CMK (cell line): ENCODE results near the gene GOLIM4.
"Not testable (repeated sequence)": the region's sequence is repeated elsewhere in the genome, so short reads cannot be mapped to it uniquely, and the experiment has no call there.

Experiments
- DNase-seq: peaks from one replicate; pipeline ENCODE4 v3.0.0-alpha.2; 2010; ENCODE audit warnings: low read depth

GOLIM4 gene

DNA sequence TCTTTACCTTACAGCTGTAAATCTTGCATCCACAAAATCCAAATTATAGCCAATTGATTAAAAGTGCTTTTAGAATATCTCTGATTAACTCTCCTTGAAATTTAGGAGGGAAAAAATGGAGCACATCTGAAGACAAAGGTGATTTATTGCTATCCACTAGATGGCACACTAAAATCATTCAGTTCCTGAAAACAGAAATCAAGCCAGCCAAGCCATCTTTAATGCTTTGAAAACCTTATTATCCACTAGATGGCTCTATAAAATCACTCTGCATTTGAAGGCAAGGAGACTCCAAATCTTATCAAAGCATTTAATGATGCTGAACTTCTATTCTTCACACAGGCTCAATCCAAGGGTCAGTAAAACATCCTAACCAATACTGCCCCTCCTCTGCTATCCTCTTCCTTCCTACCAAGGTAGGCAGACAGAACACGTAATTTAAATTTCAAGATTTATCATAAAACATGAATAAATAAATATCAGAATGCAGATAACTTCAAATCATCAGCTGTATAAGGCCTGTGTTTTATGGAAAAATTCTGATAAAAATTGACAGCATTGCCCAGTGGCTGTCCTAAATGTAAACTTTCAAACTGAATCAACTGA, 48.4 kb downstream of the GOLIM4 start:
- DNase-seq = no peak

DNA sequence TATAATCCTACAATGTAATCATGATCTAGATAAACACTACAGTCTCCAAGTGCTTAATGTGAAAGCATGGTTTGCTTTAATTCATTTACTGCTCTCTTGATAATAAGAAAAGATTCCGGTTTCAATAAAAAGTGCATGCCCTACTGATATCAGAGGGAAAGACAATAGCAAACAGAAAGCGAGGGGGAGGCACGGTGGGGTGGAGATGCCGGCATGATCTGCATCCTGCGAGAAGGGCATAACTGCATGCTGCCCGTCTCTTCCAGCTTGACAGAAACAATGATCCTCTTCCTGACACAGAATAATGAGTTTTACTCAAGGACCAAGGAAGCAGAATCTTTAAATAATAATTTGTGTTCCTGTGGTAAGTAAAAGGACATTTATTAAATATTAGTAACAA, 51.7 kb downstream of the GOLIM4 start:
- DNase-seq = no peak

DNA sequence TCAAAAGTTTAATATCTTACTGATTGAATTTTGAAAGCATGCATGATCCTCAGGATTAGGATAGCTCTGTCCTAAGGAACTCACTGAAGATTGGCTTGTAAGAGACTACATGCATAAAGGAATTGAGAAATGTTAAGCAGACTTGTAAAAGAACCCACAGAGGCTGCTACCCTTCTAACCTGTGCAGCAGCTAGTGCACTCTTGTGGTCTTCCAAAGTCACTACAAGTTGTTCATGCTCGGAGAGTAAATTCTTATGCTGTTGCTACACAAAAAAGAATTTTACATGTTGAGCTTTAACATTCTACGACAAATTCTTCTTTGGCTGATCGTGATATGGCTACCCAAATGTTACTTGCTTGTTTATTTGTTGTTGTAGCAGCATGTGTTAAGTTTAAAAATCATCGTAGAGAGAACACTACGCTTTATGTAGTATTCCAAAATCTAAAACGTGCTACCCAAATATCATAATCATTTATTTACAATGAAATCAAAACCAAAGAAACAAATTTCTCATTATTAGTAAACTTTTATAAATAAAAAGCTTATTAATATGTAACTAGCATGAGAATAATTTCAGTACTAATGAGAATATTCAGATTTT, 55.0 kb downstream of the GOLIM4 start:
- no peak for DNase-seq

DNA sequence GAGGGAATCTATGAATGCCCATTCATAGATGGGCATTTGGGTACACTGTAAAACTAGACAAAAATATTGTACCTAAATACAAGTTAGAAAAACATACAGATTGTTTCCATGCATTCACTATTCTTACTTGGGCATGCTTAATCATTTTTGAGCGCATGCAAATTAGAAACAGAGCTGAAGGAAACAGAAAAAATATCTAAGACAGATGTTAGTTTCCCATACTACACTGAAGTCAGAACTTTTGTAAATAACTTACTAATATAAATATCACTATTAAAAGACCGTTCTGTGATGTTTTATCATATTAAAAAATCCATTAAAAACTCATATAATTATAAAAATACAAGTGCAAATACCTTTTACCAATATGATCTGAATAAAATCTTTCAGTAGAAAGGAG, 58.7 kb downstream of the GOLIM4 start:
- DNase-seq = no peak

DNA sequence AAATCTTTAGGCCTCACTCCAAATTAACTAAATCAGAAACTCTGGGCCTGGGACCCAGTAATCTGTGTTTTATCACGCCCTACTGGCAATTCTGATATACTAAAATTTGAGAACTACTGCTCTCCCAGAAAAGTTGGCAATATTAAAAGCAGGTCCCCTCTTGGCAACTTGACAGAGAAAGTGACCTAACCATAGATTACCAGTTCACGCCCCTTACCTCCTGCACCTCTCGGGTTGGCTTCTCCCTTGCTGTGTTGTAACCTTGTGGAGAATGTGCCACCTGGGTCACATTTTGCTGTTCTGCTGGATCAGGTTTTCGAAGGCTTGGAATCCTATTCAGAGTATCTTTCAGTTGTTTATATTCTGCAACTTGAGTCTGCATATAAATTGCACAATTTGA, 59.1 kb downstream of the GOLIM4 start:
- no peak for DNase-seq

DNA sequence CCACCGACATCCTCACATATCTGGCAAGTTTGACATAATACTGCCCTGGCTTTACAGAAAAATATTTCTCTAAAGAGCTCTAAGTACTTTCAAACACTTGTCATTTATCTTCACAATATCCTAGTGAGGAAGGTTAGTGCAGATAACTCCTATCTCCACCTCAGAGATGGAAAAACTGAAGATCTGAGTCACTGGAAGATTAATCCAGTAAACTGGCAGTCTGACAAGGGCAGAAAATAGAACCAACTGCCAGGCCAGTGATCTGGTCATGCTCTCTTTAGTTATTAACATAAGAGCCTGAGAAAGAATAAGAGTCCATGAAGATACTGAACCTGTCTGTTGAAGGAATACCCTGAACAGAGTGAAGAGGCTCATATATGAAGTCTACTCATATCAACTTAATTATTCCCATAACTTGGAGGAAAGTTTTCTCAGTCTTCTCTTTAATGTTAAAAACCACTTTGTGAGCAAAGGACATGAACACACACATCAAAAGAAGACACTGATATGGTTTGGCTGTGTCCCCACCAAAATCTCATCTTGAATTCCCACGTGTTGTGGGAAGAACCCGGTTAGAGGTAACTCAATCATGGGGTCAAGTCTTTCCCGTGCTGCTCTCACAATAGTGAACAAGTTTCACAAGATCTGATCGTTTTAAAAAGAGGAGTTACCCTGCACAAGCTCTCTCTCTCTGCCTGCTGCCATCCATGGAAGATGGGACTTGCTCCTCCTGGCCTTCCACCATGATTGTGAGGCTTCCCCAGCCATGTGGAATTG, 61.4 kb downstream of the GOLIM4 start:
- no peak for DNase-seq

DNA sequence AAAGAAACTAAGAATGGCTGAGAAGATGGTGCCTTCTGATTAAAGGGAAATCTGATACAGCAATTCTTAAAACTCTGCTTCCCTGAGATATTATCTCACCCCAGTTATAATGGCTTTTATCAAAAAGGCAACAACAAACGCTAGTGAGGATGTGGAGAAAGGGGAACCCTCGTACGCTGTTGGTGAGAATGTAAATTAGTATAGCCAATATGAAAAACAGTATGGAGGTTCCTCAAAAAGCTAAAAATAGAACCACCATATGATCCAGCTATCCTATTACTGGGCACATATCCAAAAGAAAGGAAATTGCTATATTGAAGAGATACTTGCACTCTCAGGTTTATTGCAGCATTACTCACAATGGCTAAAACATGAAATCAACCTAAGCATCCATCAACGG, 65.1 kb downstream of the GOLIM4 start:
- no peak for DNase-seq

DNA sequence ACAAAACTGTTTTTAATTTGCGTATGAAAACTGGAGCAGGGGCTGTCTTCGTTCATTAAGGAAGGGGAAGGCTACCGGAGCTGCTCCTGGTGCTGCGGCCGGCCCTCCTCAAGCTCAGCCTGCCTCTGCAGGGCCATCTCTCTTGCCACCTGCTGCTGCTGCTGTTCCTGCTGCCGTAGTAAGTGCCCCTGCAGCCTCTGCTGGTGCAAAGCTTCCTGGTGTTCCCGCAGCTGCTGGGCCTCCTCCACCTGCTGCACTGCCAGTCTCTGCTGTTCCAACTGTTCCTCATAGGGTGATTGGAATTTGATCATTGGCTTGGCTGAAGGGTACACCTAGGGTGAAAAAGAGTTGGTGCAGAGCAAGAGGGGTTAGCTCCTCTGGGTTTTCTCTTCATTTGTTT, 66.0 kb downstream of the GOLIM4 start:
- DNase-seq = no peak

DNA sequence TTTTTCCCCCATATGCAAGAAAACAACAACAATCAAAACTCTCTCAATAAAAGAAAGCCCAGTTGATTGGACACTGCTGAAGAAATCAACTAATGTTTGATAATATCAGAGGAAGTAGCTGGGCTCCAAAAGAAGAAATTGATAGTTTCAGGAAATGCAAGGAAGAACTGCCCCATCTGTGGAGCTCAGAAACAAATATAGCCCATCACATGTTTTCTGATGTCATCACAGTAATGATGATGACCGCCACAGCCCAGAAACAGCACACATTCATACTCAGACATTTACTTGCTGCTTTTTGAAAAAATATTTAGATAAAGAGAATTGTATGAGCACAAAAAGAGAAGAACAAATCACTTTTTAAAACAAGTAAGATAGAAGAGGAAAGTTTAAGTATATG, 67.6 kb downstream of the GOLIM4 start:
- DNase-seq = no peak

DNA sequence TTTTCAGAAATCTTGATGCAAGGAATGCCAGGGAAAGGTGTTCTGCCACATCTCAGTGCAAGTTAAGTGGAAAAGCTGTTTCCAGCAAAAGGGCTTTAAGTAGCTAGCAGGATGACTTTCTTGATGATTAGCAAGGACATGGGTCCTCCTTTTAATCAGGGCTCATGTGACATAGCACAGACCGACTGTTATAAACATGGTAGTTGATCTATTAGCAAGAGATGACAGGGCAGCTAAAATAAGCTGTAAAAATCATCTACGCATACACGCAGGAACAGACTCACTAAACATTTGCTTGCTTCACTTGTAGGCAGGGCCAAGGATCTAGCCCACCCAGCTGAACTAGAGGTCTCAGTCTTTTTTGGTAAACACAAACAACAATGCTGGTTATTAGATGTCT, 69.0 kb downstream of the GOLIM4 start:
- no peak for DNase-seq

DNA sequence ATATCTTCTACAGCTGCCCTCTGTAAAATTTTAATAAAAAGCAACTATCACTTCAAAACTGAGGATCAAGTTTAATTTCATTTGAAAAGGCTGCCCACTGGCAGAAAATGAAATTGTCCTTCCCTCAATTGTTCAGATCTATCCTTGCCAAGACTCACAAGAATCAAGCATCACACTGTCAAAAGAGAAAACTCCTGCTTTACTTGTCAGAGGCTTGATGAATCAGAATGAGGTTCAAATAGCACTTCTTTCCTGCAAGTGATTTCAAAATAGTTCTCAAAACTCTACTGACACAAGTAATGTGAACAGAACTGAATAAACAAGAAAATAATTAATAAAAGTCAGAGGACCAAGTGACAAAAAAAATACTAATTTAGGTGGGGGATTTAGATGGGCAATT, 70.6 kb downstream of the GOLIM4 start:
- DNase-seq = no peak

DNA sequence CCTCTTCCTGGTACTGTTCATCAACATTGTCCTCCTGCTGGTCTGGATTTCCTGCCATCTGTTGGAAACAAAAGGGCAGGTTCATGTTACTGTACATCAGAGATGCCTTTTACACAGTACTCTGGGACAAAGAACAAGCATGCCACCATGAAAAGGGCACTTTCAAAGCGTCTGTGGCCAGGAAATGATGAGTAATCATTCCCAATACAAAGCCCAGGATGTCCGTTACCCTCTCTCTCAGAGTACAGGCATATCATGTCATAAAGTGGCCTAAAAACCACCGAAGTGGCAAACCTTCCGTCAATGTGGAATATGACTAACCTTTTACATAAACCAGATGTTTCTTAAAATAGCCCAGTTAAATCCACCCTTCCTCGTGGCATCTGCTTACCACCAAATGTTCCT, 71.2 kb downstream of the GOLIM4 start:
- DNase-seq = no peak

DNA sequence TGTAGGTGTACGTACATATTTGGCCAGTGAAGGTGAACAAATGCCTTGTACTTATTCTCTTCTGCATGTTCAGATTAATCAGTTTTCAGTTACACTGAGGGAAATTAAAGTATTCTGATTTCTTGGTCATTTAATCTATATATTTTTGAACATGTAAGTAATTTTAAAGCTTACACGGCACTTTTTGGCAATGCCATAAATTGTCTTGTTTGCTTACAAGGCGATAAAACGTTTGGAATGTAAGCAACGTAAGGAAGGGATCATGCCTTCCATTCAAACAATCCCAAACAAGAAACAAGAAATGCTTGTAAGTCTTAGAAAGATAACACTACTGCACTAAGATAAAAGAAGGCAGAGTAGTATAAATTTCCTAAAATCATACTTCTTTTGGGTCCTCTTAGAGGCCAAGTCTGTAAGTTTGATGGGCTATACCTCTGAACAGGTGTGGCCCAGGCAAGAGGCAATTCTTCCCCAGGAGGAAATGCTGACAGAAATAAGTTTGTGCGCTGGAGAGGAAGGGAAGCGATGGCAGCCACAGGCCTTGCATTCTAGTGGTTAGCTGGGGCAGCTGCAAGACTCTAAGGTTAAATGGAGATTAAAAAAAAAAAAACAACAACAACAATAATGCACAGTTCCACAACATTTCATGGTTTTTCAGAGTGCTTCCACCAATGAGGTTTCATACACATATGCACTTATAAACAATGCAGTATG, 73.8 kb downstream of the GOLIM4 start:
- no peak for DNase-seq

DNA sequence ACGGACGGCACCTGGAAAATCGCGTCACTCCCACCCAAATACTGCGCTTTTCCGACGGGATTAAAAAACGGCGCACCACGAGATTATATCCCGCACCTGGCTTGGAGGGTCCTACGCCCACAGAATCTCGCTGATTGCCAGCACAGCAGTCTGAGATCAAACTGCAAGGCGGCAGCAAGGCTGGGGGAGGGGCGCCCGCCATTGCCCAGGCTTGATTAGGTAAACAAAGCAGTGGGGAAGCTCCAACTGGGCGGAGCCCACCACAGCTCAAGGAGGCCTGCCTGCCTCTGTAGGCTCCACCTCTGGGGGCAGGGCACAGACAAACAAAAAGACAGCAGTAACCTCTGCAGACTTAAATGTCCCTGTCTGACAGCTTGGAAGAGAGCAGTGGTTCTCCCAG, 84.4 kb downstream of the GOLIM4 start:
- DNase-seq = not testable (repeated sequence)

DNA sequence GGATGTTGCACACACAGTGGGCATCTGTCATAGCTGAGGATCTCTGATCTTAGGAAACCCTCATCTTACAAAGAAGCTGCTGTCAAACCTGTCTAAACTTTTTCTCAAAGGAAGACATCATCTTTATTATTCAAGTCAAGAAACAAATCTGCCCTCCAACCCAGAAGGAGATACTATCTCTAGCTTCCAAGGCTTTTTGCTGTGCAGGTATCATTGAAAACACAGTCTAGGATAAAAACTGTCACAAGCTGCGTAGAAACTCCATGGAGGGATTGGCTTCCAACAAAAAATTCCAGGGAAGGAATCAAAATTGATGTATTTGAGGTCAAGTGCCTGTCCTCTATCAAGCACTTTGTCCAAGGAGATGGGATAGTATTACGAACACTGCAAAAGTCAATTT, 89.1 kb downstream of the GOLIM4 start:
- no peak for DNase-seq

DNA sequence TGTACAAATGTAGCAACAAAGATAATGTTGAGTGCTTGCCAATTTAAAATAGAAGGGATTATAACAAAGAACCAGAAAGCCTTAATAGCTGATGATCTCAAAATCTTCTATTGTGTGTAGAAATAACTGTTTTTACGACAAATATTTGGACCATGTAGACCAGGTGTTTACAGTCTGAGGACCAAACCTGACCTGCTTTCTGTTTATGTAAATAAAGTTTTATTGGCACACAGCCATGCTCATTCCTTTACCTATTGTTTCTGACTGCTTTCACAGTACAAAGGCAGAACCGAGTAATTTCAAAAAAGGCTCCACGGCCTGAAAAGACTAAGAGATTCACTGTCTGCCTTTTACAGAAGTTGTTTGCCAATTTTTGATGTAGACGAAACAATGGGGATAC, 91.8 kb downstream of the GOLIM4 start:
- no peak for DNase-seq

DNA sequence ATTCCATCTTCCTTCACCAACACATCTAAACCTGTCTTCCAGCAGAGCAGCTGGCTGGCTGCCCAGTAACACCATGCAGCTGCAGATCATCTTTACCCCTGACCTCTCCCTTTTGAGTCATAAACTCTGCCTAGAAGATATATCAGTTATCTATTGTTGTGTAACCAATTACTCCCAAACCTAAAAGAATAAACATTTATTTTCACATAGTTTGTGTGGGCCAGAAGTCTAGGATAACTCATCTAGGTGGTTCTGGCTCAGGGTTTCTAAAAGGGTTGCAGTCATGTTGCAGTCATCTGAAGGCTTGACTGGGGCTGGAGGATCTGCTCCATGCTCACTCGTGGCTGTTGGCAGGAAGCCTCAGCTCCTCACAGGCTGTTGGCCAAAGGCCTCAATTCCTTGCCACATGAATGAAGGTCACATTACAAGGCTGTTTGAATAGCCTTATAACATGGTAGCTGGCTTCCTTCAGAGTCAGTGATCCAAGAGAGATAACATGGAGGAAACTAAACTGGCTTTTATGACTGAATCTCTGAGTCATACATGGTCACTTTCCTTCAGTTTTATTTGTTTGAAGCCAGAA, 92.8 kb downstream of the GOLIM4 start:
- DNase-seq = no peak

DNA sequence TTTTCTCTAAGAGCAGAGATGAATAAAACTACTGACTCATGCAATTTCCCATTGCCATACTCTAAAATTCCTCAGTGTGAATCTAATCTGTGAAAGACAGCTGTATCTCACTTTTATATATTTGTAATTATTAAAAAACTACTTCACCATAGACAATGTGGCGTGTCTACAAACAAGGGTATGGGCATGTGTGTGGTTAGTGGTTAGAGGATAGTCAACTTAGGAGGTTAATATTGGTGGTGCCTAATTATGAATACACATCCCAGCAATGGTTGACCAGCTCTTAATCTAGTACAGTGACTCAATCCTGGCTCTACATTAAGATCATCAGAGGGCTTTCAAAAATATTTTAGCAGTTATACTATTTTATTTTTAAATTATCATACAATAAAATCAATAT, 94.5 kb downstream of the GOLIM4 start:
- DNase-seq = no peak

DNA sequence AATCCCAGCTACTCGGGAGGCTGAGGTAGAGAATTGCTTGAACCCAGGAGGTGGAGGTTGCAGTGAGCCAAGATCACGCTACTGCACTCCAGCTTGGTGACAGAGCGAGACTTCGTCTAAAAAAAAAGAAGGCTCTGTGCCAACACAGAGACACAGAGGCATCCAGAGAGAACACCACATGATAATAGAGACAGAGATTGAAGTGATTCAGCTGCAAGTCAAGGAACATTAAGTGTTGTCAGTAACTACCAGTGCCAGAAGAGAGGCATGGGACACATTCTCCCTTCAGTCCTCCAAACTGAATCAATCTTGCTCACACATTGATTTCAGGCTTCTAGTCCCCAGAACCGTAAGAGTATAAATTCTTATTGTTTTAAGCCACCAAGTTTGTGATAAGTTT, 97.5 kb downstream of the GOLIM4 start:
- no peak for DNase-seq

DNA sequence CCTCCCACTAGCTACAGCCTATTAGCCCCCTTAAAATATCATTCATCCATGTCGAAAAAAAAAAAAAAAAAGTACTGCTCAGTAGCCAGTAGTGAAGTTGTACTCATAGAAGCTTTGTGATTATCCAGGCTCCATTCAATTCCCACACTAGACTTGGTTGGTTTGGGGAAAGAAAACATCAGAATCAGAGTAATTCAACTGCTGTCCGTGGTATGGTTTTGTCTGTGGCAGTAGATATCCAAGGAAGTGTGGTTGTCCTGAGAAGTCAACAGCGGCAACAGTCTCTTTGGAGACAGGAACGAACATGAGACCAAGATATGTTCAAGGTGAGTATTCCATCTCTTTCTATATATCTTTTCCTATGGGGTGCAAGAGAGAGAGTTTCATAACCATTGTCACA, 99.2 kb downstream of the GOLIM4 start:
- DNase-seq = no peak

DNA sequence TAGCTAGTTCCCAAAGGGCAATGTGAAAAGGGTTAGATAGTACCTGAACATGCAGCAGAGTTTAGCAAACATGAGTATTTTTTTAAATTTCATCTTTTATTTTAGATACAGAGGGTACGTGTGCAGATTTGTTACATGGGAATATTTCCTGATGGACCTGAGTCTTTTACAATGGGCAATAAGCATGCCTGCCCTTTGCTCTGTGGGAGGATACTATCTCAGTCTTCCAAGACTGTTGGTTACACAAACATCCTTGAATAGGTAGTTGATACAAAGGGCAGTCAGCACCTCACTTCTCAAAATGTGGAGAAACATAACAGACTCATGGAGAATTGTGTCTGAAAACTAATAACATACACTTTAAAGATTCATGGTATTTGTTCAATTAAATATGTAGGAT, 103.3 kb downstream of the GOLIM4 start:
- no peak for DNase-seq

DNA sequence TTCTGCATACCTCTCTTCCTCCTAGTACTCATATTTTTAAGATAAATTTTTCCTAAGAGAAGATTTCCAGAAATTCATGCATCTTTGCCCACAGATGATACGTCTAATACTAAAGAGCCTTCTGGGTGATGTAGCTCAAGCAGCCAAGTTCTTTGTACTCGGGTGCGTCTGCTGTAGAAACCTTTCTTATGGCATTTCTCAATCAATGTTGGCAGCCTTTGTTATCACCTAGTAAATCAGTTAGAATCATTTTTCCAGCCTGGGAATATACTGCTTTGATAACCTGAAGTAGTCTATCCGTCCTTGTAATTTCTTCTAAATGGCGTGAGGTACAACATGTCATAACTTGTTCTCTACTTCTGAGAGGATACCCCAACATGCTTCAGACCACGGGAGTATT, 104.5 kb downstream of the GOLIM4 start:
- DNase-seq = no peak

DNA sequence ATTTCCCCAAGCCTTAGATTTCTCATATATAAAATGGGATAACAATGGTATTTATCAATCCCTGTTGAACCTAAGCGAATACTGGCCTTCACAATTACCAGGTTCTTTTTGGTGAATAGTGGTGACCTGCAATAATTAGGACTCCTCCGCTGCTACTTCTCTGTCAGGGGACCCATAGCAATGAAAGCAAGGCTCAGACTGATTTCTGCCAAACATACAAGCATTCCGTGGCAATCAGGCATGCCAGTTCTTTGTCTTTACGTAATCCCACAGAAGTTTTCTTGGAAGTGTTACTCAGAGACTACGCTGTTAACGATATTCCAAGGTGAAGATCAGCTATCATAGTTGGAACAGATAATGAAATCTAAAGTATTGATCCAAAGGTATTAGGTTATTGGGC, 105.7 kb downstream of the GOLIM4 start:
- DNase-seq = no peak
